GM23338 (cell line): Measurements from ENCODE around the gene WDR33. TPM values are rescaled to one million over a fixed set of nuclear protein-coding genes. Genes with fewer than 3 reads are reported as not detected.

ENCODE experiments used
- ATAC-seq: fragments of 200-7000 bp; cut with Tn5 transposase; 3 replicates; pipeline ENCODE4 v1.9.1; 2020
- DNase-seq: peaks from one replicate; pipeline ENCODE4 v3.0.0-alpha.2; 2015; ENCODE audit warnings: low spot score
- H2AFZ ChIP-seq: fragments of 200-600 bp; sonication (generic); 2 replicates; pipeline ENCODE4 v1.8.0; 2016; ENCODE audit warnings: antibody characterized with exemption, mild to moderate bottlenecking, moderate library complexity
- H3F3A ChIP-seq: fragments of 200-600 bp; sonication (generic); replicated peaks from 2 replicates; pipeline ENCODE4 v1.8.0; 2017; ENCODE audit warnings: antibody characterized with exemption, mixed run types, low read depth
- H3K27ac ChIP-seq: fragments of 200-600 bp; sonication (generic); 2 replicates; pipeline ENCODE4 v1.6.1; 2016; ENCODE audit warnings: low read depth
- H3K27me3 ChIP-seq: fragments of 200-600 bp; sonication (generic); 2 replicates; pipeline ENCODE4 v1.8.0; 2016; ENCODE audit warnings: mild to moderate bottlenecking, mixed run types, moderate library complexity; ENCODE audit not compliant: insufficient read depth
- H3K36me3 ChIP-seq: fragments of 200-600 bp; sonication (generic); 2 replicates; pipeline ENCODE4 v1.8.0; 2016; ENCODE audit warnings: mild to moderate bottlenecking; ENCODE audit not compliant: insufficient read depth
- H3K4me1 ChIP-seq: fragments of 200-600 bp; sonication (generic); 2 replicates; pipeline ENCODE4 v1.8.0; 2016; ENCODE audit warnings: mild to moderate bottlenecking, moderate library complexity; ENCODE audit not compliant: insufficient read depth
- H3K4me2 ChIP-seq: fragments of 200-600 bp; sonication (generic); 2 replicates; pipeline ENCODE4 v1.7.1; 2017; ENCODE audit warnings: mixed run types
- H3K4me3 ChIP-seq: fragments of 200-600 bp; sonication (generic); 2 replicates; pipeline ENCODE4 v1.6.1; 2016; ENCODE audit warnings: mixed run types
- H3K79me2 ChIP-seq: fragments of 200-600 bp; sonication (generic); replicated peaks from 2 replicates; pipeline ENCODE4 v1.8.0; 2017; ENCODE audit warnings: mild to moderate bottlenecking; ENCODE audit not compliant: insufficient read depth
- H3K9me2 ChIP-seq: fragments of 200-600 bp; sonication (generic); 2 replicates; pipeline ENCODE4 v1.8.0; 2017; ENCODE audit not compliant: insufficient read depth
- H4K20me1 ChIP-seq: fragments of 200-600 bp; sonication (generic); replicated peaks from 2 replicates; pipeline ENCODE4 v1.8.0; 2017; ENCODE audit warnings: mild to moderate bottlenecking; ENCODE audit not compliant: insufficient read depth
- H3K27ac Mint-ChIP-seq: 2 replicates; pipeline ENCODE4 v1.8.0; 2020; ENCODE audit warnings: inconsistent platforms, mild to moderate bottlenecking, moderate library complexity, mixed read lengths
- H3K27me3 Mint-ChIP-seq: 3 replicates; pipeline ENCODE4 v1.8.0; 2022; ENCODE audit warnings: low read depth, mild to moderate bottlenecking, moderate library complexity, mixed read lengths, inconsistent platforms; ENCODE audit not compliant: insufficient read depth, poor library complexity
- H3K36me3 Mint-ChIP-seq: 3 replicates; pipeline ENCODE4 v1.8.0; 2021; ENCODE audit warnings: low read depth, mild to moderate bottlenecking, inconsistent platforms, moderate library complexity, mixed read lengths
- H3K4me1 Mint-ChIP-seq: 3 replicates; pipeline ENCODE4 v1.8.0; 2020; ENCODE audit warnings: mild to moderate bottlenecking, inconsistent platforms, mixed read lengths
- H3K4me3 Mint-ChIP-seq: 3 replicates; pipeline ENCODE4 v1.8.0; 2021; ENCODE audit warnings: moderate library complexity, mild to moderate bottlenecking, inconsistent platforms, mixed read lengths
- H3K9me3 Mint-ChIP-seq: 3 replicates; pipeline ENCODE4 v1.8.0; 2020; ENCODE audit warnings: moderate library complexity, mild to moderate bottlenecking, inconsistent platforms, mixed read lengths
- CREB1 ChIP-seq: fragments of 250-450 bp; sonication (Bioruptor Pico); IDR thresholded peaks from 2 replicates; pipeline ENCODE4 v1.5.0; 2020; ENCODE audit warnings: low read depth, mild to moderate bottlenecking, moderate library complexity
- EZH2 ChIP-seq: fragments of 200-600 bp; sonication (generic); IDR thresholded peaks from one replicate; pipeline ENCODE4 v1.8.0; 2017; ENCODE audit warnings: antibody characterized with exemption, mild to moderate bottlenecking, low read depth; ENCODE audit not compliant: unreplicated experiment
- EZH2phosphoT487 ChIP-seq: fragments of 200-600 bp; sonication (generic); IDR thresholded peaks from one replicate; pipeline ENCODE4 v1.8.1; 2018; ENCODE audit warnings: antibody characterized with exemption; ENCODE audit not compliant: unreplicated experiment
- JUNB ChIP-seq: IDR thresholded peaks from one replicate; pipeline ENCODE4 v1.6.1; 2016; ENCODE audit warnings: antibody characterized with exemption; ENCODE audit not compliant: unreplicated experiment
- NANOG ChIP-seq: IDR thresholded peaks from 2 replicates; pipeline ENCODE4 v1.6.1; 2016; ENCODE audit warnings: antibody characterized with exemption, borderline replicate concordance
- POLR2AphosphoS5 ChIP-seq: IDR thresholded peaks from 2 replicates; pipeline ENCODE4 v1.6.1; 2016; ENCODE audit warnings: antibody characterized with exemption, low read depth
- STAT1 ChIP-seq: IDR thresholded peaks from one replicate; pipeline ENCODE4 v1.6.1; 2016; ENCODE audit warnings: antibody characterized with exemption; ENCODE audit not compliant: unreplicated experiment
- ZNF114 ChIP-seq: fragments of 250-450 bp; sonication (Bioruptor Pico); IDR thresholded peaks from 2 replicates; pipeline ENCODE4 v1.5.0; 2020; ENCODE audit warnings: mild to moderate bottlenecking, moderate library complexity
- ZNF331 ChIP-seq: fragments of 250-450 bp; sonication (Bioruptor Pico); IDR thresholded peaks from 2 replicates; pipeline ENCODE4 v1.5.0; 2020; ENCODE audit warnings: low read depth, mild to moderate bottlenecking, moderate library complexity
- polyA plus RNA-seq: library from polyadenylated mRNA; unstranded; fragments of >200 nt; fragmentation: Nextera tagmentation; extraction: Ambion mirVana; gene quantifications from 2 replicates; pipeline ENCODE4 v1.2.1, GENCODE V29; 2016
- total RNA-seq: library from RNA; depleted of rRNA; stranded (reverse); fragments of >200 nt; shearing (Covaris generic); gene quantifications from 2 replicates; pipeline ENCODE4 v1.2.3, GENCODE V29; 2014
- TF ChIP-seq, protein P1 (sequence below): IDR thresholded peaks from 2 replicates; pipeline ENCODE4 v1.6.1; 2016; ENCODE audit warnings: antibody characterized with exemption
- TF ChIP-seq, protein P2 (sequence below): IDR thresholded peaks from one replicate; pipeline ENCODE4 v1.6.1; 2018; ENCODE audit warnings: antibody characterized with exemption; ENCODE audit not compliant: unreplicated experiment
- TF ChIP-seq, protein P3 (sequence below): fragments of 250-450 bp; sonication (Bioruptor Pico); IDR thresholded peaks from 2 replicates; pipeline ENCODE4 v1.5.0; 2020; ENCODE audit warnings: mild to moderate bottlenecking, moderate library complexity
- TF ChIP-seq, protein P4 (sequence below), 2 experiments: fragments of 200-600 bp in 1 of 2; sonication (generic) in 1 of 2; conservative IDR thresholded peaks; 2 replicates each; pipeline versions ENCODE4 v1.5.1 to v1.6.1; 2016 to 2017; ENCODE audit warnings: antibody characterized with exemption in 2 of 2, low read depth in 2 of 2, mild to moderate bottlenecking in 2 of 2, moderate library complexity in 1 of 2

Gene WDR33
- total and polyA plus RNA-seq, 2 experiments from 2014 or later = 37.2 to 54.7 TPM

DNA sequence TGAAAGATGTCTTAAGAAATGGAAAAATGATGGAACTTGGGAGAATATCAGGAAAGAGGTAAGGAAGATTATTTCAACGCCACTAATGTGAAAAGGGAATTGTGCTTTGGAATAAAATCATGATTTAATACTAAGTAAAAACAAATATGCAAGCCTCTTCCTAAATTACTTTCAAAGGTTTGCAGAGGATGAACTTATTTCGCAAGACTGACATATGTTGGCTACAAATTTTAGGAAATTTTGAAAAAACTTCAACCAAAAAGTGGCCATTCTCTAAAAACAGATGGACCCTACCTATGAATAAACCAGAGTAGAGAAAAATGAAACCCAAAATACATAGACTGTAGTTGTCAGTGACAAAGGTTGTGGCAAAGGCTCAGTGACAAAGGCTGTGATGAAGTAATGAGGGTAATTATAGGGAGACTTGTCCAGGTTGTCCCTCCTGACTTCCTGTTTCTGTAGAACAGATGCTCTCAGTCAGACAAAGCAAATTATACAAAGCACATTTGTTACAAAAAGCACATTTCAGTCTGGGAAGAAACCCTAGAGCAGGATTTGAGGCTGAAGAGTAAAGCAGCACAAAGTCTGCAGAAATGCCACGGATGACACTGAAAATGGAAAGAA is 70.2 kb downstream of the WDR33 start:
- Mint-ChIP-seq H3K4me3 (no peak overlapping the region), H3K9me3 (no peaks in the 10 kb centered on the region)
- TF ChIP-seq POLR2AphosphoS5 = no peak
- no peak for TF ChIP-seq CREB1
- TF ChIP-seq ZNF114 (CRISPR knock-in tag) = no peak
- TF ChIP-seq, protein P1, sequence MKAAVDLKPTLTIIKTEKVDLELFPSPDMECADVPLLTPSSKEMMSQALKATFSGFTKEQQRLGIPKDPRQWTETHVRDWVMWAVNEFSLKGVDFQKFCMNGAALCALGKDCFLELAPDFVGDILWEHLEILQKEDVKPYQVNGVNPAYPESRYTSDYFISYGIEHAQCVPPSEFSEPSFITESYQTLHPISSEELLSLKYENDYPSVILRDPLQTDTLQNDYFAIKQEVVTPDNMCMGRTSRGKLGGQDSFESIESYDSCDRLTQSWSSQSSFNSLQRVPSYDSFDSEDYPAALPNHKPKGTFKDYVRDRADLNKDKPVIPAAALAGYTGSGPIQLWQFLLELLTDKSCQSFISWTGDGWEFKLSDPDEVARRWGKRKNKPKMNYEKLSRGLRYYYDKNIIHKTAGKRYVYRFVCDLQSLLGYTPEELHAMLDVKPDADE = no peak
- no peak for TF ChIP-seq STAT1
- TF ChIP-seq EZH2phosphoT487 = no peak
- TF ChIP-seq EZH2 = no peak
- TF ChIP-seq, protein P2, sequence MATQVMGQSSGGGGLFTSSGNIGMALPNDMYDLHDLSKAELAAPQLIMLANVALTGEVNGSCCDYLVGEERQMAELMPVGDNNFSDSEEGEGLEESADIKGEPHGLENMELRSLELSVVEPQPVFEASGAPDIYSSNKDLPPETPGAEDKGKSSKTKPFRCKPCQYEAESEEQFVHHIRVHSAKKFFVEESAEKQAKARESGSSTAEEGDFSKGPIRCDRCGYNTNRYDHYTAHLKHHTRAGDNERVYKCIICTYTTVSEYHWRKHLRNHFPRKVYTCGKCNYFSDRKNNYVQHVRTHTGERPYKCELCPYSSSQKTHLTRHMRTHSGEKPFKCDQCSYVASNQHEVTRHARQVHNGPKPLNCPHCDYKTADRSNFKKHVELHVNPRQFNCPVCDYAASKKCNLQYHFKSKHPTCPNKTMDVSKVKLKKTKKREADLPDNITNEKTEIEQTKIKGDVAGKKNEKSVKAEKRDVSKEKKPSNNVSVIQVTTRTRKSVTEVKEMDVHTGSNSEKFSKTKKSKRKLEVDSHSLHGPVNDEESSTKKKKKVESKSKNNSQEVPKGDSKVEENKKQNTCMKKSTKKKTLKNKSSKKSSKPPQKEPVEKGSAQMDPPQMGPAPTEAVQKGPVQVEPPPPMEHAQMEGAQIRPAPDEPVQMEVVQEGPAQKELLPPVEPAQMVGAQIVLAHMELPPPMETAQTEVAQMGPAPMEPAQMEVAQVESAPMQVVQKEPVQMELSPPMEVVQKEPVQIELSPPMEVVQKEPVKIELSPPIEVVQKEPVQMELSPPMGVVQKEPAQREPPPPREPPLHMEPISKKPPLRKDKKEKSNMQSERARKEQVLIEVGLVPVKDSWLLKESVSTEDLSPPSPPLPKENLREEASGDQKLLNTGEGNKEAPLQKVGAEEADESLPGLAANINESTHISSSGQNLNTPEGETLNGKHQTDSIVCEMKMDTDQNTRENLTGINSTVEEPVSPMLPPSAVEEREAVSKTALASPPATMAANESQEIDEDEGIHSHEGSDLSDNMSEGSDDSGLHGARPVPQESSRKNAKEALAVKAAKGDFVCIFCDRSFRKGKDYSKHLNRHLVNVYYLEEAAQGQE = no peak
- no peak for TF ChIP-seq JUNB
- no peak for TF ChIP-seq ZNF331 (CRISPR knock-in tag)
- no peak for TF ChIP-seq NANOG
- TF ChIP-seq, protein P3, sequence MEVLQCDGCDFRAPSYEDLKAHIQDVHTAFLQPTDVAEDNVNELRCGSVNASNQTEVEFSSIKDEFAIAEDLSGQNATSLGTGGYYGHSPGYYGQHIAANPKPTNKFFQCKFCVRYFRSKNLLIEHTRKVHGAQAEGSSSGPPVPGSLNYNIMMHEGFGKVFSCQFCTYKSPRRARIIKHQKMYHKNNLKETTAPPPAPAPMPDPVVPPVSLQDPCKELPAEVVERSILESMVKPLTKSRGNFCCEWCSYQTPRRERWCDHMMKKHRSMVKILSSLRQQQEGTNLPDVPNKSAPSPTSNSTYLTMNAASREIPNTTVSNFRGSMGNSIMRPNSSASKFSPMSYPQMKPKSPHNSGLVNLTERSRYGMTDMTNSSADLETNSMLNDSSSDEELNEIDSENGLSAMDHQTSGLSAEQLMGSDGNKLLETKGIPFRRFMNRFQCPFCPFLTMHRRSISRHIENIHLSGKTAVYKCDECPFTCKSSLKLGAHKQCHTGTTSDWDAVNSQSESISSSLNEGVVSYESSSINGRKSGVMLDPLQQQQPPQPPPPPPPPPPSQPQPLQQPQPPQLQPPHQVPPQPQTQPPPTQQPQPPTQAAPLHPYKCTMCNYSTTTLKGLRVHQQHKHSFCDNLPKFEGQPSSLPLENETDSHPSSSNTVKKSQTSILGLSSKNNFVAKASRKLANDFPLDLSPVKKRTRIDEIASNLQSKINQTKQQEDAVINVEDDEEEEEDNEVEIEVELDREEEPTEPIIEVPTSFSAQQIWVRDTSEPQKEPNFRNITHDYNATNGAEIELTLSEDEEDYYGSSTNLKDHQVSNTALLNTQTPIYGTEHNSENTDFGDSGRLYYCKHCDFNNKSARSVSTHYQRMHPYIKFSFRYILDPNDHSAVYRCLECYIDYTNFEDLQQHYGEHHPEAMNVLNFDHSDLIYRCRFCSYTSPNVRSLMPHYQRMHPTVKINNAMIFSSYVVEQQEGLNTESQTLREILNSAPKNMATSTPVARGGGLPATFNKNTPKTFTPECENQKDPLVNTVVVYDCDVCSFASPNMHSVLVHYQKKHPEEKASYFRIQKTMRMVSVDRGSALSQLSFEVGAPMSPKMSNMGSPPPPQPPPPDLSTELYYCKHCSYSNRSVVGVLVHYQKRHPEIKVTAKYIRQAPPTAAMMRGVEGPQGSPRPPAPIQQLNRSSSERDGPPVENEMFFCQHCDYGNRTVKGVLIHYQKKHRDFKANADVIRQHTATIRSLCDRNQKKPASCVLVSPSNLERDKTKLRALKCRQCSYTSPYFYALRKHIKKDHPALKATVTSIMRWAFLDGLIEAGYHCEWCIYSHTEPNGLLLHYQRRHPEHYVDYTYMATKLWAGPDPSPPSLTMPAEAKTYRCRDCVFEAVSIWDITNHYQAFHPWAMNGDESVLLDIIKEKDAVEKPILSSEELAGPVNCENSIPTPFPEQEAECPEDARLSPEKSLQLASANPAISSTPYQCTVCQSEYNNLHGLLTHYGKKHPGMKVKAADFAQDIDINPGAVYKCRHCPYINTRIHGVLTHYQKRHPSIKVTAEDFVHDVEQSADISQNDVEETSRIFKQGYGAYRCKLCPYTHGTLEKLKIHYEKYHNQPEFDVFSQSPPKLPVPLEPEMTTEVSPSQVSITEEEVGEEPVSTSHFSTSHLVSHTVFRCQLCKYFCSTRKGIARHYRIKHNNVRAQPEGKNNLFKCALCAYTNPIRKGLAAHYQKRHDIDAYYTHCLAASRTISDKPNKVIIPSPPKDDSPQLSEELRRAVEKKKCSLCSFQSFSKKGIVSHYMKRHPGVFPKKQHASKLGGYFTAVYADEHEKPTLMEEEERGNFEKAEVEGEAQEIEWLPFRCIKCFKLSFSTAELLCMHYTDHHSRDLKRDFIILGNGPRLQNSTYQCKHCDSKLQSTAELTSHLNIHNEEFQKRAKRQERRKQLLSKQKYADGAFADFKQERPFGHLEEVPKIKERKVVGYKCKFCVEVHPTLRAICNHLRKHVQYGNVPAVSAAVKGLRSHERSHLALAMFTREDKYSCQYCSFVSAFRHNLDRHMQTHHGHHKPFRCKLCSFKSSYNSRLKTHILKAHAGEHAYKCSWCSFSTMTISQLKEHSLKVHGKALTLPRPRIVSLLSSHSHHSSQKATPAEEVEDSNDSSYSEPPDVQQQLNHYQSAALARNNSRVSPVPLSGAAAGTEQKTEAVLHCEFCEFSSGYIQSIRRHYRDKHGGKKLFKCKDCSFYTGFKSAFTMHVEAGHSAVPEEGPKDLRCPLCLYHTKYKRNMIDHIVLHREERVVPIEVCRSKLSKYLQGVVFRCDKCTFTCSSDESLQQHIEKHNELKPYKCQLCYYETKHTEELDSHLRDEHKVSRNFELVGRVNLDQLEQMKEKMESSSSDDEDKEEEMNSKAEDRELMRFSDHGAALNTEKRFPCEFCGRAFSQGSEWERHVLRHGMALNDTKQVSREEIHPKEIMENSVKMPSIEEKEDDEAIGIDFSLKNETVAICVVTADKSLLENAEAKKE (CRISPR knock-in tag) = no peak
- TF ChIP-seq, protein P4, sequence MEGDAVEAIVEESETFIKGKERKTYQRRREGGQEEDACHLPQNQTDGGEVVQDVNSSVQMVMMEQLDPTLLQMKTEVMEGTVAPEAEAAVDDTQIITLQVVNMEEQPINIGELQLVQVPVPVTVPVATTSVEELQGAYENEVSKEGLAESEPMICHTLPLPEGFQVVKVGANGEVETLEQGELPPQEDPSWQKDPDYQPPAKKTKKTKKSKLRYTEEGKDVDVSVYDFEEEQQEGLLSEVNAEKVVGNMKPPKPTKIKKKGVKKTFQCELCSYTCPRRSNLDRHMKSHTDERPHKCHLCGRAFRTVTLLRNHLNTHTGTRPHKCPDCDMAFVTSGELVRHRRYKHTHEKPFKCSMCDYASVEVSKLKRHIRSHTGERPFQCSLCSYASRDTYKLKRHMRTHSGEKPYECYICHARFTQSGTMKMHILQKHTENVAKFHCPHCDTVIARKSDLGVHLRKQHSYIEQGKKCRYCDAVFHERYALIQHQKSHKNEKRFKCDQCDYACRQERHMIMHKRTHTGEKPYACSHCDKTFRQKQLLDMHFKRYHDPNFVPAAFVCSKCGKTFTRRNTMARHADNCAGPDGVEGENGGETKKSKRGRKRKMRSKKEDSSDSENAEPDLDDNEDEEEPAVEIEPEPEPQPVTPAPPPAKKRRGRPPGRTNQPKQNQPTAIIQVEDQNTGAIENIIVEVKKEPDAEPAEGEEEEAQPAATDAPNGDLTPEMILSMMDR (conservative IDR thresholded peaks at IDR 0.05; ENCODE audit: low read depth in 2 of 2) = no peak

More for the DNA sequence above, 70.2 kb downstream of the WDR33 start:
- Histone ChIP-seq H3F3A (no peaks in the 10 kb centered on the region), H3K36me3 (peaks cover 7% of the 10 kb centered on the region; the same call in 1 of the 2 replicates), H3K79me2 (0 out of 2 replicates have a peak, but pooled peaks cover 3% of the 10 kb centered on the region), H3K27ac (no peak overlapping the region), H4K20me1 (peaks cover 10% of the 10 kb centered on the region), H3K9me2 (no peaks in the 10 kb centered on the region), H3K4me2 (no peak overlapping the region), H2AFZ (no peak overlapping the region), H3K4me1 (no peaks in the 10 kb centered on the region), H3K27me3 (no peaks in the 10 kb centered on the region), H3K4me3 (no peak overlapping the region)
- DNase-seq (no peak), ATAC-seq (no peak)
- Mint-ChIP-seq H3K27me3 (peaks cover 4% of the 10 kb centered on the region), H3K27ac (peak overlapping the region; percentile 57; the same call in 1 of the 2 replicates), H3K36me3 (no peaks in the 10 kb centered on the region; the same call in 1 of the 3 replicates), H3K4me1 (no peaks in the 10 kb centered on the region)
